ENCODE data around the gene NPW.

Gene NPW

DNA sequence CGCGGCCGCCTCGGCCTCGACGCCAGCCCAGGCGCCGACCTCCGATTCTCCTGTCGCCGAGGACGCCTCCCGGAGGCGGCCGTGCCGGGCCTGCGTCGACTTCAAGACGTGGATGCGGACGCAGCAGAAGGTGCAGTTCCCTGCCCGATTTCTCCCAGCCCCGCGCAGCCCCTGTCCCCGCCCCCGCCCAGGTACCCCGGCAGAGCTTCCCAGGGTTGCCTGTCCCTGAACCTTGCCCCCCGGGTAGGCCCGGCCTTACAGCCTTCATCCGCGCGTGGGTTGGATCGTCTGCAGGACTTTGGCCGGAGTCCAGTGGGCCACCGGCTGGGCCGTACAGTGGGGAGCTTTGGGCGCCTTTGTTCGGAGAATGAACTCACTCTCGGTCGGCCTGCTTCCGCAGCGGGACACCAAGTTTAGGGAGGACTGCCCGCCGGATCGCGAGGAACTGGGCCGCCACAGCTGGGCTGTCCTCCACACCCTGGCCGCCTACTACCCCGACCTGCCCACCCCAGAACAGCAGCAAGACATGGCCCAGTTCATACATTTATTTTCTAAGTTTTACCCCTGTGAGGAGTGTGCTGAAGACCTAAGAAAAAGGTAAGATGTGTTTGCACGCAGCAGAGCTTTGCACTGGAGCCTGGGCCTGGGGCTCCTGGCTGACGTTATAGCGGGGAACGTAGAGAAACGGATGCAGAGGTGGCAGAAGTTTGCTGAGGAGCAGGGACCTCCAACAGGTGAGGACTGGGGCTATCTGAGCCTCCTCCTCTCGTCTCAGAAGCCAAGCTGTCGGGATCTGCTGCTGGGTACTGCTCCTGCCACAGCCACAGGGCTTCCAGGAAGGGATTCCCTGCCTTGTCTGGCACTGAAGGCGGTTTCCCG, 35.0 kb upstream of the NPW start:
- DNase-seq = no peak

DNA sequence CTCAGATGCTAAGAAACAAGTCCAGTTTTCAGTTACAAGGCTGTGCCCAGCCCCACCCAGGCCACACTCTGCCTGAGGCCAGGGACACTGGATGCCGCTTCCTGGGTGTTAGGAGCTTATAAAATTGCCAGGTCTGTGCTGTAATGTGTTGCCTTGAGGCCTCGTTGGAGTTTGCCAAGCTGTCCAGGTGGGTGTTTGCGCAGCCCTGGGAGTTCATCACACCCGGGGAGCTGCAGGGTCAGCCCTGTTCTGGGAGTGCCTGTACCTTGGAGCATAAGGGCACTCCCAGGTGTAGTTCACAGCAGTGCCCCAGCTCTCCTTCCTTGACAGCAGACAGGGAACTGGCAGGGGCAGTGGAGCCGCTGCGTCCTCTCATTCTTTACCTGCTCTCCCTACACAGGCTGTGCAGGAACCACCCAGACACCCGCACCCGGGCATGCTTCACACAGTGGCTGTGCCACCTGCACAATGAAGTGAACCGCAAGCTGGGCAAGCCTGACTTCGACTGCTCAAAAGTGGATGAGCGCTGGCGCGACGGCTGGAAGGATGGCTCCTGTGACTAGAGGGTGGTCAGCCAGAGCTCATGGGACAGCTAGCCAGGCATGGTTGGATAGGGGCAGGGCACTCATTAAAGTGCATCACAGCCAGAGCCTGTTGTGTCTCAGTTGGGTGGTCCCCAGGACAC, 34.0 kb upstream of the NPW start:
- DNase-seq = no peak

- no peak for DNase-seq
Measured at GRCh38 chr16:1987198-1987597, 32.4 kb upstream of the NPW start.

DNA sequence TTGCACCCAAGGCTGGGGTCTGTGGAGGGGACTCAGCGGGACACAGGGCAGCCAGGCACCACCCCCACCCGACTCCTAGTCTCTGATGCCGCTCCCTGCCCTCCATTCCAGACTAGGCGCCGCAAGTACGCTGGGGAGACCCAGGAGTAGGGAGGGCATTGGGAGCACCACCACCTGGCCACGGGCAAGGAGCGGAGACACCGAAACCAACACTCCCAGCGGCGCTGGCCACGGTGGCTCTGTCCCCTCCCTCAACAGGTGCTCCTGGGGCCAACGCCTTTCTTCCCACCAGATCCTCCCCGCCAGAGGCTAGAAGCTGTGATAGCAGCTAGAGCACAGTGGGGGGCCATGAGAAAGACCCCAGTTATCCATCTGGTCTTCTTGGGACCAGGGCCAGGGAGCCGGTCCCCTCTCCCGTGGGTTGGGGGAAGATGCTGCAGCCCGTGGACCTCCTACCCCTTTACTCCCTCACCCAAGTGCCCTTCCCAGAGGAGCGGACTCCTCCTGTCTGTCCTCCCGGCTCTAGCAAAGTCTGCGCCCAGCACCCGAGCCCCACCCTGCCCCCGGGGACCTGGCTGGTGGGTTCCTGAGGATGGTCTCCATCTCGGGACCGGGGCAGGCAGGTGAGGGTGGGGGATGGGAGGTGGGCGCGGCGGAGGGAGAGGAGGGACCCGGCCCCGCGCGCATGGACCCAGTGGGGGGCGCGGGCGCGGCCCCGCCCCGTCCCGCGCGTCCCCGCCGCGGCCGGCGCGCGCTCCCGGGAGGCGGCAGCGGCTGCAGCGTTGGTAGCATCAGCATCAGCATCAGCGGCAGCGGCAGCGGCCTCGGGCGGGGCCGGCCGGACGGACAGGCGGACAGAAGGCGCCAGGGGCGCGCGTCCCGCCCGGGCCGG, 30.1 kb upstream of the NPW start, which contains the start of gene SYNGR3:
TSS of gene SYNGR3 (plus strand) at position 762 of the 892 bp plus-strand sequence. CDS start 133 bp downstream, outside the sequence.
- no peak for DNase-seq

DNA sequence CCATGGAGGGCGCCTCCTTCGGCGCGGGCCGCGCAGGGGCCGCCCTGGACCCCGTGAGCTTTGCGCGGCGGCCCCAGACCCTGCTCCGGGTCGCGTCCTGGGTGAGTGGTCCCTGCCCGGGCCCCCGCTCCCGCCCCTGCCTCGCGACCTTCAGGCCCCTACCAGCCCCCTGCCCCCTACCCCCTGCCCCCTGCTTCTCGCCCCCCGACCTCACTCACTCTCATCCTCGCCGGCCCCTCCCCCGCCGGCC, 29.6 kb upstream of the NPW start:
- no peak for DNase-seq

DNA sequence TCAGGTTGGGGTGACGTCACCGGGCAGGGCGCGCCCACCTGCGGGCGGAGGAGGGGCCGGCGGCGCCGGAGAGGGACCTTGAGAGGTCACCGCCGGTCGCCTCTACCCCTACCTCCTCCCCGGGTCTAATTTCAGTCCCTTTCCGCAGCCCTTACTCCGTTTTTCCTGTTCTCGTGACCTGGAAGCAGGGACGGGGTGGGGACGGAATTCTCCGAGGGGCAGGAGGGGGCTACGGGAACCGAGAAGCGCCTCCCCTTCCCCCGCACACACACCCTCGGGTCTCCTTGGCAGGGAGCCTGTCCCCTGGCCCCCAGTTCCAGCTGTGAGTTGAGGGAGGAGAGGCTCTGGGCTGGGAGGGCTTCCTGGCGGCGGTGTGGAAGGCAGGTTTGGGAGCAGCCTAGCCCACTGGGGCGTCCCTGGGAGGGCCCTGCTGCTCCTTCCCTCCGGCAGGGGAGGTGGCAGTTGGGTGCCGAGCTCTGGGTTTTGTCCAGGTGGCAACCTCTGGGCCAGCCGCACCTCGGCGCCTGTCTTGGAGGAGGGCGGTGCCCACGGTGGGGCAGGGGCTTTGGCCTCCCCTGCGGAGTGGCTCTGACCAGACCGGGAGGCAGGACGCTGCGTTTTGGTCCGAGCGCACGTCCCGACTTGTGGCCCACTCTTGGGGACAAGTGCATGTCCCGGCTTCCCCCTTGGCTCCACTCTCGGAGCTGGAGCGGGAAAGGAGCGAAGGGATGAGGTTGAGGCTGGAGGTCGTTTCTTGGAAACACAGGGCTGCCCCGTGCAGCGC, 29.0 kb upstream of the NPW start:
- no peak for DNase-seq

DNA sequence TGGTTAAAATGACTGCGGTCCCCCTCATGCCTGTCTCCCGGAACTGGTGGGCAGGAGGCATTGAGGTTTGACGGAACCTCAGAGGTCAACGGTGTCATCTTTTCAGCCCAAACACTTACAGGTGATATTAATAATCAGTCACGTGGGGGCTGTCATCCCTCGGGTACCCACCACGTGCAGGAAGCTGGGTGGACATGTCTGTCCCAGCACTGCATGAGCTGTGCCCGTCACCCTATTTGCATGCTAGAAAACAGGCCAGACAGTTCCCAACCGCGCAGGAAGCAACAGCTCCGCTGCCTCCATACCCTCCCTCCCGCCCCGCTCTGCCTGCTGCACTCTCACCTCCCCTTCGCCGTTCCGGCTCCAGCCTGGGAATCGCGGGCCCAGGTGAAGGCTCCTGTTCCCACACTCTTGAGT, 28.4 kb upstream of the NPW start:
- no peak for DNase-seq

DNA sequence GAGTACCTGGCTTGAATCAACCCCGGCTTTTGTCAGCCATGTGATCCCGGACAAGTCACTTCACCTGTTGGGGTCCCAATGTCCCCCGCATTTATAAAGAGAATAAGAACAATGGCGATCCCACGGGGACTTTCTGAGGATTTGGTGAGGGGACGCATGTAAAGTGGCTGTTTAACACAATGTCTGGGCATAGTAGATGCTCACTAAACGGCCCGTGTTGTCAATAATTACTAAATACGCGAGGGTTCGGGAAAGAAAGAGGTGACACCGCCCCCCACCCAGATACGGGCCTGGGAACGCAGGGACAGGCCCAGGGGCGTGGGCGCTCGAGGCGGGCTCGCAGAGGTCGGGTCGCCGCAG, 28.0 kb upstream of the NPW start:
- DNase-seq = no peak

- DNase-seq = peak; percentile 96
Measured at GRCh38 chr16:1991948-1992703, 27.5 kb upstream of the NPW start.

GRCh38 chr16:1992704-1993317, 26.8 kb upstream of the NPW start:
- DNase-seq = no peak

- no peak for DNase-seq
Measured at GRCh38 chr16:1993731-1994131, 25.9 kb upstream of the NPW start.

- no peak for DNase-seq
Measured at GRCh38 chr16:1997494-1998359, 21.9 kb upstream of the NPW start.

GRCh38 chr16:1998360-1998835, 21.2 kb upstream of the NPW start:
- DNase-seq = no peak

DNA sequence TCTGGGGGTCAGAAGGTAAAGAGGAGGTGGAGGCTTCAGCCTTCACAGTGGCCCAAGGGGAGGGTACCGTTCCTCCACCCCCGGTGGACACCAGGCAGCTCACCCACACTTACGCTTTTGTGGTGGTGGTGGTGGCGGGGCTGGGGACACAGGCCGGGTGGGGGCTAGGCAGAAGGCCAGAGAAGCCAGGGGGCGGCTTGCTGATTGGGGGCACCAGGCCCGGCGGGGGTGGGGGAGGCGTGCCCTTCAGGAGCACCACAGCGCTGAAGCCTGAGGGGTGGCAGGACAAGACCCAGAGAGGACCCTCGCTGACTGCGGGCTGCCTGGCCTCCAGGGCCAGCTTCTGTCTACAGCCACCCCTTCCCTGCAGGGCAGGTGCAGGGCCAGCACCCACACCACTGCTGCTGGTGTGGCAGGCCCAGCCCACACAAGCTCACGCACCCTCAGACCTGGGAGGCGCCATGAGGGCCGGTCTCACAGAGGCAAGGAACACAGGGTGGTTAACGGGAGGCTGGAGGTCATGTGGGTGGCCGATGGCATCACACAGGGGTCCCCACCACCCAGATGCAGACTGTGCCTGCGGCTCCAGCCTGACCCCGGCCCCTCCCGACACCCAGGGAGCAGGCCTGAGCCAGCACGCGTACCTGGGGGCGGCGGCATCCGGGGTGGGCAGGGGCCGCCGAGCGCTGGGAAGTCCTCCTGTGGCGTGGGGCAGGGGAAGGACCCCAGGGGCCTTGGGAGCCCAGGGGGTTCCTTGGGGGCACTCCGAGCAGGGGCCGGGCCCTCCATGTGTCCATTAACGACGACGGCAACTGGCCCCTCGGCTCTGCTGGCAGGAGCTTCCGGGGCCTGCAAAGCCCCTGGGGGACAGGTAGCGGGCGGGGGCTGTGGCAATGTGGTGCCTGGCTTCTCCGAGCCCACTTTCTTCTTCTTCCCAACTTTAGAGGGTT, 20.5 kb upstream of the NPW start:
- no peak for DNase-seq

GRCh38 chr16:1999866-2000514, 19.6 kb upstream of the NPW start:
- DNase-seq = no peak

DNA sequence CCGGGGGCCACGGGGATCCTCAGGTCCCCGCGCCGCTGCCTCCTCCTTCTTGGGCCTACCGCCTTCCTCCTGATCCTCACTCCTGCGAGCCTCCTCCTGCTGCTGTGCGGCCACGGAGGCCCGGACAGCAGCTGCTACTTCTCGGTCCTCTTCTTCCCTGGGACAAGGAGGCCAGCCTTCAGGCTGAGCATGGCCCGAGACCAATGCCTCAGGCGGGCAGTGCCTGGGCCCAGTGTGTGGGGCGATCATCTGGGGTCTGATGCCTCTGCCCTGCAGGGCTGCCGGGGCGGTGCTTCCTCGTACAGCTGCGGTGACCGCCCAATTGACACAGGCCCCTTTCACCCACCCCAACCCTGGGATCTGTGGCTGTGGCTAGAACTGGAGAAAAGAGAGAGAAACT, 18.6 kb upstream of the NPW start:
- no peak for DNase-seq

GRCh38 chr16:2001456-2002355, 17.9 kb upstream of the NPW start:
- no peak for DNase-seq

All from T1000 (cell line).